Measurements from ENCODE around the gene METTL22. TPM values are rescaled to one million over a fixed set of nuclear protein-coding genes. Genes with fewer than 3 reads are reported as not detected.

METTL22 gene
- polyA plus RNA-seq, 4 donors: 14.1 to 23.3 (median 15.5) TPM

- H3K36me3 ChIP-seq (ENCODE audit: control insufficient read depth in 3 of 3, insufficient read depth in 2 of 3, low read depth in 1 of 3, low read length in 3 of 3): no peaks in the 10 kb centered on the region
- 3 to 5% (median 3%) methylated on average over 58 to 64 of the region's 64 CpGs for WGBS, 3 donors
- peaks cover 8 to 45% (median 30%) of the 10 kb centered on the region in 3 donors for H3K27me3 ChIP-seq (ENCODE audit: control insufficient read depth in 3 of 3, insufficient read depth in 3 of 3, low read length in 3 of 3)
- no peak overlapping the region for H3K27ac ChIP-seq (ENCODE audit: low read depth in 1 of 3, low read length in 2 of 3)
- DNase-seq (peak in 1 of 2 donors; percentile 11), FAIRE-seq (no peak)
- no peak overlapping the region for H3K4me3 ChIP-seq (ENCODE audit: low read depth in 1 of 3, low read length in 3 of 3)
- H3K9me3 ChIP-seq (ENCODE audit: control insufficient read depth in 2 of 2, insufficient read depth in 1 of 2, low read depth in 1 of 2, low read length in 1 of 2): peaks cover 0 to 5% of the 10 kb centered on the region in 2 donors
- no peaks in the 10 kb centered on the region for H3K4me1 ChIP-seq (ENCODE audit: control insufficient read depth in 3 of 3, insufficient read depth in 2 of 3, low read depth in 1 of 3, low read length in 2 of 3)
Measured at GRCh38 chr16:8589057-8589899, 32.2 kb upstream of the METTL22 start.

GRCh38 chr16:8589900-8590688, 31.4 kb upstream of the METTL22 start, which contains the start of gene TMEM114:
Gene TMEM114 (minus strand): TSS chr16:8590511. CDS start chr16:8589838, 673 bp downstream.
- no peaks in the 10 kb centered on the region for H3K4me1 ChIP-seq (ENCODE audit: control insufficient read depth in 3 of 3, insufficient read depth in 2 of 3, low read depth in 1 of 3, low read length in 2 of 3)
- peaks cover 8 to 45% (median 30%) of the 10 kb centered on the region in 3 donors for H3K27me3 ChIP-seq (ENCODE audit: control insufficient read depth in 3 of 3, insufficient read depth in 3 of 3, low read length in 3 of 3)
- no peak within 1 kb of the TSS for H3K4me3 ChIP-seq (ENCODE audit: low read depth in 1 of 3, low read length in 3 of 3)
- DNase-seq (no peak), FAIRE-seq (no peak)
- 4 to 11% (median 6%) methylated on average over 32 to 41 of the region's 41 CpGs for WGBS, 3 donors
- no peaks in the 10 kb centered on the region for H3K36me3 ChIP-seq (ENCODE audit: control insufficient read depth in 3 of 3, insufficient read depth in 2 of 3, low read depth in 1 of 3, low read length in 3 of 3)
- H3K9me3 ChIP-seq (ENCODE audit: control insufficient read depth in 2 of 2, insufficient read depth in 1 of 2, low read depth in 1 of 2, low read length in 1 of 2): peaks cover 0 to 5% of the 10 kb centered on the region in 2 donors
- no peak within 1 kb of the TSS for H3K27ac ChIP-seq (ENCODE audit: low read depth in 1 of 3, low read length in 2 of 3)

GRCh38 chr16:8590811-8591210, 30.7 kb upstream of the METTL22 start:
- H3K36me3 ChIP-seq (ENCODE audit: control insufficient read depth in 3 of 3, insufficient read depth in 2 of 3, low read depth in 1 of 3, low read length in 3 of 3): no peaks in the 10 kb centered on the region
- H3K27me3 ChIP-seq (ENCODE audit: control insufficient read depth in 3 of 3, insufficient read depth in 3 of 3, low read length in 3 of 3): peaks cover 8 to 41% (median 30%) of the 10 kb centered on the region in 3 donors
- H3K9me3 ChIP-seq (ENCODE audit: control insufficient read depth in 2 of 2, insufficient read depth in 1 of 2, low read depth in 1 of 2, low read length in 1 of 2): peaks cover 0 to 5% of the 10 kb centered on the region in 2 donors
- WGBS, 3 donors: 87 to 96% (median 94%) methylated on average over 3 of the region's 3 CpGs
- H3K27ac ChIP-seq (ENCODE audit: low read depth in 1 of 3, low read length in 2 of 3): no peak overlapping the region
- FAIRE-seq: no peak
- no peak overlapping the region for H3K4me3 ChIP-seq (ENCODE audit: low read depth in 1 of 3, low read length in 3 of 3)
- no peaks in the 10 kb centered on the region for H3K4me1 ChIP-seq (ENCODE audit: control insufficient read depth in 3 of 3, insufficient read depth in 2 of 3, low read depth in 1 of 3, low read length in 2 of 3)
- no peak for DNase-seq

- FAIRE-seq: no peak
- 88 to 96% (median 94%) methylated on average over 3 of the region's 3 CpGs for WGBS, 3 donors
Measured at GRCh38 chr16:8591451-8591850, 30.0 kb upstream of the METTL22 start.

GRCh38 chr16:8594149-8594666, 27.3 kb upstream of the METTL22 start:
- no peak overlapping the region for H3K4me3 ChIP-seq (ENCODE audit: low read depth in 1 of 3, low read length in 3 of 3)
- H3K36me3 ChIP-seq (ENCODE audit: control insufficient read depth in 3 of 3, insufficient read depth in 2 of 3, low read depth in 1 of 3, low read length in 3 of 3): no peaks in the 10 kb centered on the region
- H3K27ac ChIP-seq (ENCODE audit: low read depth in 1 of 3, low read length in 2 of 3): no peak overlapping the region
- 24 to 55% (median 33%) methylated on average over 9 of the region's 9 CpGs for WGBS, 3 donors
- DNase-seq (no peak), FAIRE-seq (no peak)
- H3K4me1 ChIP-seq (ENCODE audit: control insufficient read depth in 3 of 3, insufficient read depth in 2 of 3, low read depth in 1 of 3, low read length in 2 of 3): no peaks in the 10 kb centered on the region
- H3K27me3 ChIP-seq (ENCODE audit: control insufficient read depth in 3 of 3, insufficient read depth in 3 of 3, low read length in 3 of 3): peaks cover 3 to 22% (median 15%) of the 10 kb centered on the region in 3 donors
- peaks cover 0 to 17% of the 10 kb centered on the region in 2 donors for H3K9me3 ChIP-seq (ENCODE audit: control insufficient read depth in 2 of 2, insufficient read depth in 1 of 2, low read depth in 1 of 2, low read length in 1 of 2)

More at GRCh38 chr16:8591451-8591850, 30.0 kb upstream of the METTL22 start:
- Histone ChIP-seq H3K9me3 (ENCODE audit: control insufficient read depth in 2 of 2, insufficient read depth in 1 of 2, low read depth in 1 of 2, low read length in 1 of 2) (peaks cover 0 to 8% of the 10 kb centered on the region in 2 donors), H3K4me3 (ENCODE audit: low read depth in 1 of 3, low read length in 3 of 3) (no peak overlapping the region), H3K27me3 (ENCODE audit: control insufficient read depth in 3 of 3, insufficient read depth in 3 of 3, low read length in 3 of 3) (peaks cover 8 to 39% (median 30%) of the 10 kb centered on the region in 3 donors), H3K36me3 (ENCODE audit: control insufficient read depth in 3 of 3, insufficient read depth in 2 of 3, low read depth in 1 of 3, low read length in 3 of 3) (no peaks in the 10 kb centered on the region), H3K27ac (ENCODE audit: low read depth in 1 of 3, low read length in 2 of 3) (no peak overlapping the region), H3K4me1 (ENCODE audit: control insufficient read depth in 3 of 3, insufficient read depth in 2 of 3, low read depth in 1 of 3, low read length in 2 of 3) (no peaks in the 10 kb centered on the region)
- no peak for DNase-seq

- Histone ChIP-seq H3K4me1 (ENCODE audit: control insufficient read depth in 3 of 3, insufficient read depth in 2 of 3, low read depth in 1 of 3, low read length in 2 of 3) (no peaks in the 10 kb centered on the region), H3K27ac (ENCODE audit: low read depth in 1 of 3, low read length in 2 of 3) (no peak overlapping the region), H3K27me3 (ENCODE audit: control insufficient read depth in 3 of 3, insufficient read depth in 3 of 3, low read length in 3 of 3) (peaks cover 0 to 8% (median 5%) of the 10 kb centered on the region in 3 donors), H3K4me3 (ENCODE audit: low read depth in 1 of 3, low read length in 3 of 3) (no peak overlapping the region), H3K9me3 (ENCODE audit: control insufficient read depth in 2 of 2, insufficient read depth in 1 of 2, low read depth in 1 of 2, low read length in 1 of 2) (peaks cover 0 to 17% of the 10 kb centered on the region in 2 donors), H3K36me3 (ENCODE audit: control insufficient read depth in 3 of 3, insufficient read depth in 2 of 3, low read depth in 1 of 3, low read length in 3 of 3) (no peaks in the 10 kb centered on the region)
- FAIRE-seq (no peak), DNase-seq (no peak)
- WGBS, 3 donors: 82 to 93% (median 90%) methylated on average over 5 of the region's 5 CpGs
Measured at GRCh38 chr16:8595783-8596182, 25.7 kb upstream of the METTL22 start.

GRCh38 chr16:8596581-8596980, 24.9 kb upstream of the METTL22 start:
- DNase-seq (no peak), FAIRE-seq (no peak)
- Histone ChIP-seq H3K9me3 (ENCODE audit: control insufficient read depth in 2 of 2, insufficient read depth in 1 of 2, low read depth in 1 of 2, low read length in 1 of 2) (peaks cover 0 to 16% of the 10 kb centered on the region in 2 donors), H3K27me3 (ENCODE audit: control insufficient read depth in 3 of 3, insufficient read depth in 3 of 3, low read length in 3 of 3) (peaks cover 0 to 7% (median 2%) of the 10 kb centered on the region in 3 donors), H3K36me3 (ENCODE audit: control insufficient read depth in 3 of 3, insufficient read depth in 2 of 3, low read depth in 1 of 3, low read length in 3 of 3) (no peaks in the 10 kb centered on the region), H3K27ac (ENCODE audit: low read depth in 1 of 3, low read length in 2 of 3) (no peak overlapping the region), H3K4me3 (ENCODE audit: low read depth in 1 of 3, low read length in 3 of 3) (no peak overlapping the region), H3K4me1 (ENCODE audit: control insufficient read depth in 3 of 3, insufficient read depth in 2 of 3, low read depth in 1 of 3, low read length in 2 of 3) (no peaks in the 10 kb centered on the region)
- 75 to 87% (median 86%) methylated on average over 1 of the region's 1 CpG for WGBS, 3 donors

- DNase-seq (no peak), FAIRE-seq (no peak)
- Histone ChIP-seq H3K27me3 (ENCODE audit: control insufficient read depth in 3 of 3, insufficient read depth in 3 of 3, low read length in 3 of 3) (no peaks in the 10 kb centered on the region), H3K9me3 (ENCODE audit: control insufficient read depth in 2 of 2, insufficient read depth in 1 of 2, low read depth in 1 of 2, low read length in 1 of 2) (peaks cover 0 to 15% of the 10 kb centered on the region in 2 donors), H3K27ac (ENCODE audit: low read depth in 1 of 3, low read length in 2 of 3) (no peak overlapping the region), H3K4me1 (ENCODE audit: control insufficient read depth in 3 of 3, insufficient read depth in 2 of 3, low read depth in 1 of 3, low read length in 2 of 3) (no peaks in the 10 kb centered on the region), H3K36me3 (ENCODE audit: control insufficient read depth in 3 of 3, insufficient read depth in 2 of 3, low read depth in 1 of 3, low read length in 3 of 3) (no peaks in the 10 kb centered on the region), H3K4me3 (ENCODE audit: low read depth in 1 of 3, low read length in 3 of 3) (no peak overlapping the region)
- WGBS, 3 donors: 57 to 70% (median 69%) methylated on average over 11 of the region's 11 CpGs
Measured at GRCh38 chr16:8600144-8600775, 21.2 kb upstream of the METTL22 start.
